SIG-M5 treated with dmso at 0.1 percent for 504 hours (cell line): ENCODE measurements around the gene RBMS3.
"Not testable (repeated sequence)": the region's sequence is repeated elsewhere in the genome, so short reads cannot be mapped to it uniquely, and the experiment has no call there.

Source experiments
- DNase-seq: peaks from one replicate; lab custom pipeline; 2025; ENCODE audit not compliant: unreplicated experiment; lab: John Stamatoyannopoulos, UW

Gene RBMS3

GRCh38 chr3:29473481-29474170, 192.8 kb downstream of the RBMS3 start:
- not testable (repeated sequence) for DNase-seq

- no peak for DNase-seq
These were observed 194.5 kb downstream of the RBMS3 start for GRCh38 chr3:29475305-29475840.

GRCh38 chr3:29475854-29476253, 195.0 kb downstream of the RBMS3 start:
- DNase-seq: no peak

GRCh38 chr3:29478611-29479010, 197.7 kb downstream of the RBMS3 start:
- no peak for DNase-seq

DNA sequence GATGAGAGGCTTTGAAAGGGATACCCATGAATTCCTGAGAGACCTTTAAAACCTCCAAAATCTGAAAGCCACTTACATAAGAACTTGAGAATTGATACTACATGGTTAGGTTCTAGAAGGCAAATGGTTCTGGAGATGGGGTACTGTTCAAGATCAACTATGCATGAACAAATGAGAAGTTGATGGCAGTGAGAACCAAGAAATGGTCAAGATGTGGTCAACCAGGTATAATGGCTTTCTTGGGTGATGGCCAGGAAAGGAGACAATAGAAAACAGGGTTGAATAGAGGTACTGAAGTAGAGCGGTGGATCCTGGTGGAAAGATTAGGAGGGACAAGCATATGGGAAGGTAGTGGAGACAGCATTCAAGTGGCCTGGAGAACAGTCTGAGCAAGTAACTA, 200.4 kb downstream of the RBMS3 start:
- no peak for DNase-seq

DNA sequence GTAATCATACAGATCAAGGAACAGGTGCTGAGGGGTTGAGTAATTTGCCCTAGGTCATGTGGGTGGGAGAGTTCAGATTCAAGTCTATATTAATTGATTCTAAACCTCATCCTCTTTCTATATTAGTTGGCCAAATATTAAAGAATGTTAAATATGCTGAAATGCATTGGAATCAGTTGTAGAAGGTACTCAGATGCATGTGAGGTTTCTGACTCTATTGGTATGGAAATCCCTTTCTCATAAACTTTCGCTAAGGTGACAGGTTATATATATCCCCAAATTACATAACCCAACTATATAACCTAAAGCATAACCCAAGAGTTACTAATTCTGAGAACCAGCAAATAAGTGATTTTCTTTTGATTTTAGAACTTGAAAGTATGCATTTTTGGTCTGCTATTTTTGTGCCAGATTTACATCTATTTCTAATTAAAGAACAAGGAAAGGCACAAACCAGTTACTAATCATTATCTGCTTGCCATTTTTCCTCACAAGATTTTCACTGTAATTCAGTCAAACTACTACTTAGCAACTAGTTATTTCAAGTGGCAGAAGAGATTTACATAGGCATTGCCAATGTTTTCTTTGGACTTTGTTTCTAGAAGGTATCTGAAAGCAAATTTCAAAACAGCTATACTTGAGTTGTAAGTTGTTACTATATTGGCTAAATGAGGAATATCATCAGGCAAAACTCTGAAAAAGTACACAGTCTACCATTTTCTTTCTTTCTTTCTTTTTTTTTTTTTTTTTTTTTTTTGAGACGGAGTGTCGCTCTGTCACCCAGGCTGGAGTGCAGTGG, 201.3 kb downstream of the RBMS3 start:
- no peak for DNase-seq

DNA sequence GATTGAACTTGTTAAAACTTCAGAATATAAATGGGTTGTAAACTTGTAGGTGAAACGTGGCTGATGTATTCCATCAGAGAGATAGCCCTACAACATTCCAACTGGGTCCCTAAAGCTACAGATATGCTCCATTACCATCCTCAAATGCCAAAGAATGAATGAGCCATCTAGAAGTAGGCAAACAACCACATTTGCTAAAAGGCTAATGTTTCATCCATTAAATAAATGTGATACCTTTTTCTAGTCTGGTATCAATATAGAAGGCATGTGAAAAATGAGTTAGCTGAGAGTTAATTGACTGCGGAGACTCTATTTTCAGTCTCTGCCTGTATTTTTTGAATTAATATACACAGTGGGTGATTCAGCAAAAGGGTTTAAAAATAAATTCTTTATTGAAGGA, 203.8 kb downstream of the RBMS3 start:
- no peak for DNase-seq

DNA sequence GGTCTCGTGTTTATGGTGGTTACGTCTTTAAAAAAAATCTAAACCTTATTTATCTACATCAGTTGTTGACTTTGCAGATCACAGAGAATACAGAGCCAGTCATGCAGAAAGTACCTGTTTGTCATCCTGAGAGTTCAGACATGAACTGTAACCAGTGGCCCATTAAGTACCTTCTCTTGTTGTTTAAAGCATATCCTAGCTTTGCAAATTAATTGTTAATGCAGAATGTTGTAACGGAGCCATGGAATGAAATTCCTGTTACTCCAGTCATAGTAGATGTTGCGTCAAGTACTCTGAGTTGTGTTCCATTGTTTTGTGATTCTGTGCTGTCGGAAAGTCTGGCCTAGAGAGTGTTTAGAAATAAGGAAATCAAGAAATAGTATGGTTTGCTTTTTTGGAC, 205.2 kb downstream of the RBMS3 start:
- no peak for DNase-seq

GRCh38 chr3:29486917-29487316, 206.0 kb downstream of the RBMS3 start:
- DNase-seq: no peak

DNA sequence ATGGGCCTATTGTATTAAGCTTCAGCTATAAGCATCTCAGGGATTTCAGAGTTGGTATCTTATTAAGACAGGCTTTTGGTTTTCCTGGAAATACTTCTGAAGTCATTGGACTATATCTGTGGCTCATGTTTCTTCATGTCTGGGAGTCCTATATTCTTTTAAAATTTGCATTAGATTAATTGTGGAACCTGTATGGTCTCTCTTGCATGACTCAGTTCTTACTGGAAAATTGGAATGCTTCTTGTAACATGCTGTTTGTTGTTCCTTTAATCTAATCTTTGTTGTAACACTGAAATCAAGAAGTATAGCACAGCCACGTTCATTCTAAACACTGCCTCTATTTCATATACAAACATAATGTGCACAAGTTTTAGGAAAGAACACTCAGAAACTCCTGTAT, 208.1 kb downstream of the RBMS3 start:
- DNase-seq: no peak

DNA sequence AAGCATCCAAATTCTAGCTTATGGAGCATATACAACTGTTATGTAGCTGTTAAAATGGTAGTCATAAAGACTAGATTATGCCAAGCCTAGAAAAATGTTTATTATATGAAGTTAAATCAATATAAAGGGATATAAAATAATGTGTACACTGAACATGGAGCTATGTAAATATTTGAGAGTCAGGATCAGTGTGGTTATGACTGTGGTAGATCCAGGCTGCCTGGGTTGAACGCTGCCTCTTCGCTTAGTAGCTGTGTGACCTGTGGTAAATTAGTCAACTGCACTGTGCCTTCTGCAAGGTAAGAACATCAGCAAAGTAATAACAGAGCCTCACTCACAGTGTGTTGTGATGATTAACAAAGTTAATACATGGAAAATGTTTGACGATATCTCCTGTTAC, 212.2 kb downstream of the RBMS3 start:
- DNase-seq: no peak

GRCh38 chr3:29494305-29495036, 213.6 kb downstream of the RBMS3 start:
- DNase-seq: no peak

DNA sequence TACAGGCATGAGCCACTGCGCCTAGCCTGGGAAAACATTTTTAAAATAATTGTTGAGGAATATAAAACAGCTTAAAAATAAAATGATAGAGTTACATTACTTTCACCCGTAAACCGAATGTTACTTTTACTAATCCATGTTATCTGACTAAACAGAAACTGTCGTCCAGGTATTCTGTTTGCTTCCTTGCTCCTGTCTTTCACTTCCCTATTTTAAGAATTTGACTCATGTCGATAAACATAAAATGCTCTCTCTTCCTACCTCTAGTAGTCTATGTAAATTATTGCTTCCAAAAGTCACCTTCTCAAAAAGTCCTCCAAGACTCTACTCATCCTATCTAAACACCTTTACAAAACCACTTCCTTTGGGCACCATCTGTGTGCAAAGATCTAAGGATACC, 216.4 kb downstream of the RBMS3 start:
- no peak for DNase-seq

DNA sequence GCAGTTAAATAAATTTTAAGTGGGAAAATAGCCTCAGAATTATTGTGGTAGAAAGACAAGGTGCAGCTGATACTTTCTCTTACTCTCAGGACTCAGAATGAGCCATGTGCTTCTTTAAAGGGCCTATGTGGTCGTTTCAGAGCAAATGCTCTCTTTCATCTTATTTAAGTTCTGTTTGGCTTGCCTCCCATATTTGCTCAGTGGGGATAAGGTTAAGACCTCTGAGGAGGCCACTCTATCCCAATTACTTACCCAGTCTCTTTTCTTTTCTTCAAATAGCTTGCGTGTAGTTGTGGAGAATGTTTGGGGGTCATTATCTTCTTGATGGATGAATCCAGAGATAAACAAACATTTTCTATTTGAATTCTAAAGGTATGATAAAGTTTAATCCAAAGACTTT, 221.9 kb downstream of the RBMS3 start:
- DNase-seq: no peak

- no peak for DNase-seq
These were observed 222.4 kb downstream of the RBMS3 start for GRCh38 chr3:29503314-29503713.

DNA sequence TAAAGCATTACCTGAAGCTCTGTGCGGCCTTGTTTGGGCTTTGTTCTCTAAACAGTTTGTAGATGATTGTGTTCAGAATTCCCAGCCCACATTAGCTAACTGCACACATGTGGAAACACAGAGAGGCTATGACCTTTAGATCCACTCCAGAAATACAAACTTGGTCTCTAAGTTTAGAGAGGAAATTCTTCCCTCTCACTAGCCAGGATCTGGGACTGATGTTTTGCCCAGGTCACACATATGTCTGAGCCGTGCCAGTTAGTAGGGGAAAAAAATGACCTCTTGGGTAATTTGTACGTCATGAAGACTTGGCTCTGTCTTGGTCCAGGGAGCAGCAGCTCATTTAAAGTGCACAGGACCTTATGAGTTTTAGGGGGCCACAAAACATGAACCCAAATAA, 223.1 kb downstream of the RBMS3 start:
- no peak for DNase-seq

GRCh38 chr3:29506502-29506901, 225.6 kb downstream of the RBMS3 start:
- no peak for DNase-seq

GRCh38 chr3:29511701-29512100, 230.8 kb downstream of the RBMS3 start:
- DNase-seq: no peak

GRCh38 chr3:29512641-29513040, 231.8 kb downstream of the RBMS3 start:
- DNase-seq: no peak

DNA sequence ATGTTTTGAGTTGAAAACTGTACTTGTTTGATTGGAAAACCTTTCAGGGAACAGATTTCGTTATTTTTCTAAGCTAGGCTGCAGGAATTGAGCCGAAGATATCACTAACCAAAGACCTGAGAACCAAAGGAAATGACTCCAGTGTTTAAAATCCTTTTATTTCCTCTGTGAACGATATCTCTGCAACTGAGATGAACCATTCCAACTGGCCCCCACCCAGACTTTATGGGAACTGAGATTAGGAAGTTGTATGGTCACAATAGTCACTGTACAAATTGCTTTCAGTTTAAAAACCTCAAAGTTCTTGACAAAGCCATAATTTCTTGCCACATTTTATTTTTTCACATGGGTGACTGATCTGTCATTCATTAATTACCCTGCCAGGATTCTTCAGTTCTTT, 232.4 kb downstream of the RBMS3 start:
- DNase-seq: no peak

- no peak for DNase-seq
These were observed 233.3 kb downstream of the RBMS3 start for GRCh38 chr3:29514170-29514569.

DNA sequence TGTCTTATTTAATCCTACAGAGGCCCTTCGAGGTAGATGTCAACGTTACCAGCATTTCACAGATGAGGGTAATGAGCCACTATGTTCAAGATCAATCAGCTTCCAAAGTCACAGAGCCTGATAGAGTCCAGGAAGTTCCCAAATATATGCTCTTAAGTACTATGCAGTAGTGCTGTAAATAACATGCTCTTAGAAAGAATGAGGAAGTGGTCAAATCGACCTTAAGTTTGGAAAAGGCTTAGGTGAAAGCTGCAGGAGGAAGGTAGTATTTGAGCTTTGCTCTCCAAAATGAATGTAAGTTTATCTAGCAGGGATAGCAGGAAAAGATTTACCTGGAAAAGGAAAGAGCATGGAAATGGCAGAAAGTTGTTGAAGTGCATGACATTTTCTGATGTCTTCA, 234.0 kb downstream of the RBMS3 start:
- DNase-seq: no peak
